LNCAP (cell line): ENCODE results near the gene SEPSECS.

ENCODE experiments used
- CTCF ChIP-seq: fragments of 450-650 bp; IDR thresholded peaks from 2 replicates; pipeline ENCODE4 v1.5.1; 2017; ENCODE audit warnings: mild to moderate bottlenecking

Gene SEPSECS

GRCh38 chr4:25159837-25160713, at the start of gene SEPSECS:
TSS of gene SEPSECS (minus strand) at chr4:25160449. CDS start at chr4:25160369, 80 bp downstream.
- TF ChIP-seq CTCF, result no peak

GRCh38 chr4:25209702-25210101, 49.5 kb upstream of the SEPSECS start:
- no peak for TF ChIP-seq CTCF

GRCh38 chr4:25207997-25208396, 47.7 kb upstream of the SEPSECS start:
- TF ChIP-seq CTCF, result no peak

- no peak for TF ChIP-seq CTCF
Observed at GRCh38 chr4:25198713-25199112, 38.5 kb upstream of the SEPSECS start.

- no peak for TF ChIP-seq CTCF
Observed at GRCh38 chr4:25190407-25190806, 30.2 kb upstream of the SEPSECS start.

- no peak for TF ChIP-seq CTCF
Observed at GRCh38 chr4:25184056-25184455, 23.8 kb upstream of the SEPSECS start.

GRCh38 chr4:25182937-25183336, 22.7 kb upstream of the SEPSECS start:
- TF ChIP-seq CTCF, result no peak
